Keratinocyte (primary cell): ENCODE data around the gene PLXNA3. TPM values are rescaled to one million over a fixed set of nuclear protein-coding genes. Genes with fewer than 3 reads are reported as not detected.
A peak's percentile ranks its signal among the peaks of the same experiment; 100 is the strongest.

Experiments
- DNase-seq: peaks from one replicate; pipeline ENCODE4 v3.0.0-alpha.2; 2011; ENCODE audit warnings: low read depth, missing footprints, low spot score
- FAIRE-seq: peaks from 2 replicates; lab custom pipeline; 2011; peaks lifted over from hg19 to GRCh38; lab: Jason Lieb, UNC
- H2AFZ ChIP-seq: 2 replicates; pipeline ENCODE4 v1.6.0; 2012; ENCODE audit warnings: low read length, control low read depth, inconsistent platforms; ENCODE audit not compliant: control insufficient read depth
- H3K27ac ChIP-seq: 2 replicates; pipeline ENCODE4 v1.5.1; 2011; ENCODE audit warnings: low read length; ENCODE audit not compliant: control insufficient read depth, insufficient read depth
- H3K27me3 ChIP-seq: 3 replicates; pipeline ENCODE4 v1.6.0; 2011; ENCODE audit warnings: low read length; ENCODE audit not compliant: control insufficient read depth, insufficient read depth; ENCODE audit errors: extremely low read depth
- H3K36me3 ChIP-seq, 2 experiments: 2 replicates in 1 of 2; 3 replicates in 1 of 2; pipeline ENCODE4 v1.5.1; 2011; ENCODE audit warnings: low read length in 2 of 2, mild to moderate bottlenecking in 1 of 2; ENCODE audit not compliant: control insufficient read depth in 2 of 2, insufficient read depth in 2 of 2; ENCODE audit errors: extremely low read depth in 1 of 2
- H3K4me1 ChIP-seq: 3 replicates; pipeline ENCODE4 v1.5.1; 2011; ENCODE audit warnings: low read length; ENCODE audit not compliant: control insufficient read depth, insufficient read depth; ENCODE audit errors: extremely low read depth
- H3K4me2 ChIP-seq: 3 replicates; pipeline ENCODE4 v1.6.0; 2011; ENCODE audit warnings: low read depth, low read length; ENCODE audit not compliant: control insufficient read depth, insufficient read depth; ENCODE audit errors: extremely low read depth
- H3K4me3 ChIP-seq, 3 experiments: fragments of 200-600 bp in 1 of 3; sonication (generic) in 1 of 3; 2 replicates in 2 of 3; 3 replicates in 1 of 3; pipeline ENCODE4 v1.5.1; 2011 to 2016; ENCODE audit warnings: low read length in 3 of 3, mild to moderate bottlenecking in 3 of 3, control low read depth in 2 of 3, inconsistent platforms in 1 of 3, low read depth in 1 of 3, mixed read lengths in 1 of 3, mixed run types in 1 of 3, moderate library complexity in 1 of 3; ENCODE audit not compliant: control insufficient read depth in 2 of 3, insufficient read depth in 2 of 3; ENCODE audit errors: extremely low read depth in 1 of 3
- H3K79me2 ChIP-seq: 2 replicates; pipeline ENCODE4 v1.6.0; 2012; ENCODE audit warnings: low read length; ENCODE audit not compliant: control insufficient read depth, insufficient read depth
- H3K9ac ChIP-seq: 3 replicates; pipeline ENCODE4 v1.6.0; 2011; ENCODE audit warnings: low read length; ENCODE audit not compliant: control insufficient read depth, insufficient read depth; ENCODE audit errors: extremely low read depth
- H3K9me1 ChIP-seq: 3 replicates; pipeline ENCODE4 v1.6.0; 2011; ENCODE audit warnings: low read length; ENCODE audit not compliant: control insufficient read depth, insufficient read depth; ENCODE audit errors: extremely low read depth
- H3K9me3 ChIP-seq: 2 replicates; pipeline ENCODE4 v1.5.1; 2012; ENCODE audit warnings: low read depth, low read length; ENCODE audit not compliant: control insufficient read depth
- H4K20me1 ChIP-seq: 3 replicates; pipeline ENCODE4 v1.6.0; 2011; ENCODE audit warnings: low read length; ENCODE audit not compliant: control insufficient read depth, insufficient read depth; ENCODE audit errors: extremely low read depth
- CTCF ChIP-seq, 3 experiments: IDR thresholded peaks in 1 of 3; conservative IDR thresholded peaks in 1 of 3; optimal IDR thresholded peaks in 1 of 3; 2 replicates in 2 of 3; 3 replicates in 1 of 3; pipeline versions ENCODE3 to v1.5.1; 2011; ENCODE audit warnings: low read length in 3 of 3, mild to moderate bottlenecking in 3 of 3, moderate library complexity in 2 of 3, control low read depth in 1 of 3, inconsistent platforms in 1 of 3; ENCODE audit not compliant: insufficient read depth in 2 of 3; ENCODE audit errors: extremely low read depth in 1 of 3
- EZH2 ChIP-seq: IDR thresholded peaks from one replicate; pipeline ENCODE4 v1.6.1; 2012; ENCODE audit warnings: inconsistent platforms, mild to moderate bottlenecking, low read length, moderate library complexity
- dilution Hi-C: fragments of 300-500 bp; cut with MboI; formaldehyde crosslinking; loops from one replicate; pipeline ENCODE4 v1.7.0; 2020; ENCODE audit warnings: low sequenced_read_pairs; ENCODE audit not compliant: extremely low pct_ligation_motif_present
- polyA plus RNA-seq, 5 experiments: library from polyadenylated mRNA; depleted of rRNA in 3 of 5; stranded (reverse) in 3 of 5; stranded (forward) in 1 of 5; unstranded in 1 of 5; fragments of >200 nt; gene quantifications; 1 replicate in 1 of 5; 2 replicates in 3 of 5; 3 replicates in 1 of 5; pipeline versions ENCODE4 v1.2.1 to v1.2.3, GENCODE V29; 2011 to 2012; ENCODE audit warnings: missing spikeins in 2 of 5, low read depth in 1 of 5, low replicate concordance in 1 of 5

Gene PLXNA3
- polyA plus RNA-seq, 1 donor (not counting 4 experiments of a cell fraction or from before 2014, with no cell fraction given) = 7.6 TPM

GRCh38 chrX:154452823-154453222 lies 5.3 kb upstream of the PLXNA3 start:
- no peak overlapping the region for H2AFZ ChIP-seq
- no peak for FAIRE-seq
- dilution Hi-C loops = no loop called here

GRCh38 chrX:154457491-154458115 lies 478 bp upstream of the PLXNA3 start:
- Histone ChIP-seq H3K9me3 (no peaks in the 10 kb centered on the region), H3K4me1 (peaks cover 4% of the 10 kb centered on the region), H2AFZ (no peak overlapping the region), H3K27ac (no peak overlapping the region), H3K4me2 (peak overlapping the region; percentile 32), H3K4me3 (peak overlapping the region in 2 of 3 experiments; percentile 19 to 20), H3K27me3 (no peaks in the 10 kb centered on the region), H3K9me1 (no peaks in the 10 kb centered on the region), H3K36me3 (peaks cover 0 to 3% of the 10 kb centered on the region in 2 experiments), H3K79me2 (peaks cover 8% of the 10 kb centered on the region), H4K20me1 (no peaks in the 10 kb centered on the region), H3K9ac (no peak overlapping the region)
- no peak for TF ChIP-seq CTCF (optimal IDR thresholded peaks at IDR 0.05 in 1 of 3, IDR thresholded peaks at IDR 0.05 in 1 of 3, conservative IDR thresholded peaks at IDR 0.05 in 1 of 3; ENCODE audit: extremely low read depth in 1 of 3, insufficient read depth in 2 of 3, low read length in 3 of 3)
- TF ChIP-seq EZH2 = no peak
- dilution Hi-C loops = no loop called here
- DNase-seq = peak; percentile 9
- no peak for FAIRE-seq

More at GRCh38 chrX:154452823-154453222, 5.3 kb upstream of the PLXNA3 start:
- no peak overlapping the region for H3K4me2 ChIP-seq
- no peaks in the 10 kb centered on the region for H3K27me3 ChIP-seq
- no peak for DNase-seq
- H4K20me1 ChIP-seq = no peaks in the 10 kb centered on the region
- H3K36me3 ChIP-seq = peaks cover 0 to 9% of the 10 kb centered on the region in 2 experiments
- no peaks in the 10 kb centered on the region for H3K4me1 ChIP-seq
- H3K9ac ChIP-seq = no peak overlapping the region
- H3K4me3 ChIP-seq = no peak overlapping the region
- H3K27ac ChIP-seq = no peak overlapping the region
- no peaks in the 10 kb centered on the region for H3K79me2 ChIP-seq
- no peaks in the 10 kb centered on the region for H3K9me3 ChIP-seq
- TF ChIP-seq EZH2 (no peak), CTCF (optimal IDR thresholded peaks at IDR 0.05 in 1 of 3, IDR thresholded peaks at IDR 0.05 in 1 of 3, conservative IDR thresholded peaks at IDR 0.05 in 1 of 3; ENCODE audit: extremely low read depth in 1 of 3, insufficient read depth in 2 of 3, low read length in 3 of 3) (no peak)
- H3K9me1 ChIP-seq = no peaks in the 10 kb centered on the region
